KOPT-K1 (cell line): ENCODE data around the gene TNFRSF1B.
A peak's percentile ranks its signal among the peaks of the same experiment; 100 is the strongest.

Source experiments
- H3K27ac ChIP-seq: fragments of 200-600 bp; sonication (generic); 2 replicates; pipeline ENCODE4 v1.5.1; 2016; ENCODE audit warnings: antibody characterized with exemption, mild to moderate bottlenecking, low read depth, low read length; ENCODE audit not compliant: poor library complexity, severe bottlenecking
- H3K36me3 ChIP-seq: fragments of 200-600 bp; sonication (generic); 2 replicates; pipeline ENCODE4 v1.5.1; 2017; ENCODE audit warnings: antibody characterized with exemption, mild to moderate bottlenecking, low read length, moderate library complexity; ENCODE audit not compliant: insufficient read depth
- H3K9me3 ChIP-seq: fragments of 200-600 bp; sonication (generic); 2 replicates; pipeline ENCODE4 v1.5.1; 2017; ENCODE audit warnings: antibody characterized with exemption, low read length, mild to moderate bottlenecking; ENCODE audit not compliant: insufficient read depth, poor library complexity, severe bottlenecking

Gene TNFRSF1B

DNA sequence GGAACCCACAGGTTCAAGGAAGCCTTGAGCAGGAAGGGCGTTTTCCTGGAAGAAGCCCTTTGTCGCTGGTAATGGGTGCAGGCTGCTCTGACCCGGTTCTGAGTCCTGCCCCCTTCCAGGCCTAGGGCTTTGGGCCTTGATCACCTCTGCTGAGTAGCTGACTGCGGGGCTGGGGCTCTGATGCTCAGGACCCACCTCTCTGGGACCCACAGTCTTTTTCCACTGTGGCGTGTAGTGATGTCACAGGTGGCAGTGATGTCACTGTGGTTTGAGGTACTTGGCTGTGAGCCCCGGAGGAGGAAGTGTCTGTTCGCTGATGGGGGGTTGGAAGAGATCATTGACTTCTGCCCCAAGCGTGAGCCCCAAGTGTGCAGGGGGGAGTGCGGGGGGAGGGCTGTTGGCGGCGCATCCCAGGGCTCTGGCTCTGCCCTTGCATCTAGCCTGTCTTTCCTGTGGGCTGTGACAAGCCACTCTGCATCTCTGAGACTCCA is 6.9 kb downstream of the TNFRSF1B start:
- Histone ChIP-seq H3K9me3 (no peaks in the 10 kb centered on the region), H3K27ac (peak overlapping the region; percentile 5), H3K36me3 (no peaks in the 10 kb centered on the region)

DNA sequence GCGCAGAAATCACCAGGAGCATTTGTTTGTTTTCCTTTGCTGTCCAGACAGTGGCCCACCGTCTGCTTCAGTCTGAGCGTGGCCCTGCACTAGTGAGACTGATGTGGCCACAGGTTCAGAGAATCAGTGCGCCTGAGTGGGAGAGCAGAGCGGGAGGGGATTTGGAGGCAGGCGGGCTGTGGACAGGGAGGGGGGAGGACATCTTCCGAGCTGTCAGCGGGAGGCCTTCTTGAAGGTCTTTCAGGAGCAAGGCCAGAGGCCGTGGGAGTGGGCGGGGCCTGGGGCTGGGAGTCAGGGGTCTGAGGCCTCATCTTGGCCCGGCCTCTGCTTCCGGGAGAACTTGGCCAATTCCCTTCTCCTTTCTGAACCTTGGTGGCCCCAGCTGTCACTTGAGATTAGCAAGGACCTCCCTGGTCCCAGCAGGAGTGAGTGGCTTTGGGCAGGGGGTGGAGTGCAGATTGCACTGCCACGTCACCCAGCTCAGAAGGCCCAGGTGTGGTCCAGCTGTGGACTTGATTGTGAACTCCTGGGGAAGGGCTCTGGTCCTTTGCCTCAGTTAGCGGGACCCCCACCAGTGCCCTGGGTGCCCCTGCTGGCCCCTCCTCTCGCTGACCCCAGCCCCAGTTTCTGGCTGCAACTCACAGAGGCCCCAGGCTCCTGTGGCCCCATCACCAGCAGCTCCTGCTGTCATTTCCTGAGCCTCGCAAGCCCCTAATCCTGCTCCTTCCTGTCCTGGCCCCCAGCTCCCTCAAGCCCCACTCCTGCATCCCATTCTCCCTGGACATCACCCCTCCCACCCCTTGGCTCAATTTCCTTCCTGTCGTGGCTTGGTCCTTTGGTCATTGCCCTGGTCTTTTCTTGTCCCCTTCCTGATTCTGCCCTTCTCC is 8.4 kb downstream of the TNFRSF1B start:
- no peaks in the 10 kb centered on the region for H3K36me3 ChIP-seq
- H3K9me3 ChIP-seq: no peaks in the 10 kb centered on the region

GRCh38 chr1:12176298-12177118 is 9.7 kb downstream of the TNFRSF1B start:
- H3K27ac ChIP-seq: no peak overlapping the region
- no peaks in the 10 kb centered on the region for H3K9me3 ChIP-seq

More for the DNA sequence above, 8.4 kb downstream of the TNFRSF1B start:
- H3K27ac ChIP-seq: peak overlapping the region; percentile 10

GRCh38 chr1:12177156-12177998 is 10.6 kb downstream of the TNFRSF1B start:
- Histone ChIP-seq H3K36me3 (no peaks in the 10 kb centered on the region), H3K27ac (peak overlapping the region; percentile 47), H3K9me3 (no peaks in the 10 kb centered on the region)

More at GRCh38 chr1:12176298-12177118, 9.7 kb downstream of the TNFRSF1B start:
- no peaks in the 10 kb centered on the region for H3K36me3 ChIP-seq

- Histone ChIP-seq H3K27ac (peak overlapping the region; percentile 47), H3K9me3 (no peaks in the 10 kb centered on the region), H3K36me3 (no peaks in the 10 kb centered on the region)
Measured at GRCh38 chr1:12177999-12178441, 11.2 kb downstream of the TNFRSF1B start.

- peak overlapping the region; percentile 47 for H3K27ac ChIP-seq
- no peaks in the 10 kb centered on the region for H3K36me3 ChIP-seq
- H3K9me3 ChIP-seq: no peaks in the 10 kb centered on the region
Measured at GRCh38 chr1:12178511-12178910, 11.7 kb downstream of the TNFRSF1B start.

DNA sequence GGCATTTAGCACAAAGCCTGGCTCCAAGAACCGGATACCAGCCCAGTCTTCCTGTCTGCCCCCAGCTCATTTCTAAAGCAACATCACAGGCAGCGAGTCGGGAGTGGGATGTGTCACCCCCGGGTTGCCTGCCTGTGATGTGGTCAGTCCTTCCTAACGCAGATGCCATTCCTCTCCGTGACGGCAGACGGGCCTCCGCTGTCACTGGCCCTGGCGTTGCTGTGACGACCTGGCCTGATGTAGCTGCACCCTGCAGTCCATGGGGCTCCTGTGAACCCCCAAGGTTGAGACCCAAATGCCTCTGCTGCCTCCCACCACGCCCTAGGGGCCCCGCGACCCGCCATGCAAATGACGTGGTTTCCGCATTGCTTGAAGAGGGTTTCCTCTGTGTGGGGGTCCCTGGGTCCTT is 12.3 kb downstream of the TNFRSF1B start:
- no peaks in the 10 kb centered on the region for H3K9me3 ChIP-seq
- peak overlapping the region; percentile 47 for H3K27ac ChIP-seq
- H3K36me3 ChIP-seq: no peaks in the 10 kb centered on the region

- Histone ChIP-seq H3K9me3 (no peaks in the 10 kb centered on the region), H3K36me3 (no peaks in the 10 kb centered on the region), H3K27ac (peak overlapping the region; percentile 47)
Measured at GRCh38 chr1:12179676-12180075, 12.9 kb downstream of the TNFRSF1B start.

DNA sequence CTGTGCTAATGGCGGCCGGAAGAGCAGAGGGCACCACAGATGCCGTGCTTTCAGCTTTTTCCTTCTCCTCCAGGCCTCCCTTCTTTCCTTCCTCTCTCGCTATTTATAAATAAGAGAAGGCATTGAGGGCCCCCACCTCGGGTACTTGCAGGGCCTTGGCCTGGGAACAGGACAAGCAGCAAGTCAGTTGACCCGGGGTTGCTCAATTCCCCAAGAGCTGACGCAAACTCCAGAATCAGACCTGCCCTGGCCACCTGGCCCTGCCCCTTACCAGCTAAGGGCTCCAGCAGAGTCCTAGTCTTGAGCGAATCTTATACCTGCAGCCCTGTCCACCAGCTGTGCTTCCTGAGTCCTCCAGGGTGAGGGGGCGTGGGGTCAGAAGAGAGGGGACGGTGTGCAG is 13.5 kb downstream of the TNFRSF1B start:
- Histone ChIP-seq H3K36me3 (no peaks in the 10 kb centered on the region), H3K27ac (no peak overlapping the region), H3K9me3 (no peaks in the 10 kb centered on the region)

DNA sequence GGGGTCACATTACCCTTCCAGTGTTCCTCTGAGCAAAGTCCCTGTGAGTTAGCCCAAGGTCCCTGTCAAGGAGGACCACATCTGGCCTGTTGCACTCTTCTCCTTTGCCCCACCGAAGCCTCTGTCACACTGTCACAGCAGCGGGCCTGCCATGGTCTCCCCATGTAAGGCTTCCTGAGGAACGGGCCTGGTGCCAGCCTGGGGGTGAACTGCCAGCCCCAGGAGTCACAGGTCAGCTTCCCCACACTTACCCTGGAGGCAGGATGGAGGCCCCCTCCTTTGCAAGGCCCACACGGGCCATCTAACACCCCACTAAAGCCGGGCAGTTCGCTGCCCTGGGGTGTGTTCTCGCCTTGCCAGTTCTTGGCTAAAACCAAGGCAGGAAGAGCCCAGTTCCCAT is 14.1 kb downstream of the TNFRSF1B start:
- Histone ChIP-seq H3K9me3 (no peaks in the 10 kb centered on the region), H3K36me3 (no peaks in the 10 kb centered on the region), H3K27ac (no peak overlapping the region)

- H3K27ac ChIP-seq: no peak overlapping the region
- H3K9me3 ChIP-seq: no peaks in the 10 kb centered on the region
- H3K36me3 ChIP-seq: no peaks in the 10 kb centered on the region
Measured at GRCh38 chr1:12181568-12181967, 14.8 kb downstream of the TNFRSF1B start.

GRCh38 chr1:12182410-12182984 is 15.7 kb downstream of the TNFRSF1B start:
- no peaks in the 10 kb centered on the region for H3K9me3 ChIP-seq
- no peaks in the 10 kb centered on the region for H3K36me3 ChIP-seq
- H3K27ac ChIP-seq: no peak overlapping the region

GRCh38 chr1:12183095-12183794 is 16.5 kb downstream of the TNFRSF1B start:
- Histone ChIP-seq H3K36me3 (no peaks in the 10 kb centered on the region), H3K9me3 (no peaks in the 10 kb centered on the region), H3K27ac (no peak overlapping the region)
